Measurements from ENCODE around the gene RNF7.
A peak's percentile ranks its signal among the peaks of the same experiment; 100 is the strongest.

The RNF7 gene

DNA sequence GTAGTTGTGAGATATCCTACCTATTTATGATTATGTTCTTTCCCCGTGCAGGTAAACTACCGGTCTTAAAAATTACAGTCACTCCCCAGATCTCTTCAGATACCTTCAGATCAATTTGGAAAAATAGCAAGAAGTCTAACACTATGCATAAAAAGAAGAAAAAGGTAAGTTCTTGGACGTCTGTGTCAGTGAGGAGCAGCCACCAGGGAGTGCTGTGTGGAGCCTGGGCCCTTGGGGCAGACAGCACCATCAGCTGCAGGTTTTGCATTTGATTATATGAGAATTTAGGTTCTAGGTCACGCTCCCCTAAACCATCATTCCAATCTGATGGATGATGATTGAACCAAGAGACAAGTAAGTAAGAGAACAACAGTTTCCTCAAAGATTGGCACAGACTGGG lies 8.9 kb upstream of the RNF7 start:
- Histone ChIP-seq H3K27me3 (ENCODE audit: control insufficient read depth, insufficient read depth, low read length, poor library complexity, severe bottlenecking) (no peaks in the 10 kb centered on the region), H3K4me1 (ENCODE audit: control insufficient read depth, insufficient read depth, low read length) (no peaks in the 10 kb centered on the region), H3K9me3 (ENCODE audit: control insufficient read depth, low read length) (no peaks in the 10 kb centered on the region), H3K27ac (ENCODE audit: insufficient read depth, low read depth, low read length, poor library complexity, severe bottlenecking) (no peak overlapping the region), H3K36me3 (ENCODE audit: control insufficient read depth, insufficient read depth, low read length) (no peaks in the 10 kb centered on the region), H3K4me3 (ENCODE audit: insufficient read depth, low read depth, low read length) (no peak overlapping the region)
- WGBS, 2 experiments = 74 to 83% methylated on average over 4 of the region's 4 CpGs

DNA sequence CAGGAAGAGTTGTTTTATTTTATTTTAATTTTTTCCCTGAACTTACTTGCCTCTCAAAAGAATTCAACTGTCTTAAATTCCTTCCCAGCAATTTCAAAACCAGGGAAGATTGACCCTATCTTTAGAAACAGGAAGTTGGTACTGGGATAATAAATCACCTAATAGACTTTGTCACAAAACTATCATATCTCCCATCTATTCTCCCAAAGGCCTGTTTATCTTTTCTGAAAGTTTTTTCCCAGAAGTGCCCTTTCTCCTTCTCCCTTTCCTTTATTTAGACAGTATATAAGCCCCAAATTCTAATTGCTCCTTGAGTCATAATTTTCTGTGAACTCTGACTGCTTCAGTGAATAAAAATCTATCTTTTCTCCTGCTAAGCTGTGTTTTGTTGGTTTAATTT lies 2.9 kb upstream of the RNF7 start:
- no peaks in the 10 kb centered on the region for H3K9me3 ChIP-seq (ENCODE audit: control insufficient read depth, low read length)
- H3K27me3 ChIP-seq (ENCODE audit: control insufficient read depth, insufficient read depth, low read length, poor library complexity, severe bottlenecking) = no peaks in the 10 kb centered on the region
- H3K4me1 ChIP-seq (ENCODE audit: control insufficient read depth, insufficient read depth, low read length) = peaks cover 6% of the 10 kb centered on the region
- no peak overlapping the region for H3K27ac ChIP-seq (ENCODE audit: insufficient read depth, low read depth, low read length, poor library complexity, severe bottlenecking)
- H3K36me3 ChIP-seq (ENCODE audit: control insufficient read depth, insufficient read depth, low read length) = no peaks in the 10 kb centered on the region
- H3K4me3 ChIP-seq (ENCODE audit: insufficient read depth, low read depth, low read length) = no peak overlapping the region

DNA sequence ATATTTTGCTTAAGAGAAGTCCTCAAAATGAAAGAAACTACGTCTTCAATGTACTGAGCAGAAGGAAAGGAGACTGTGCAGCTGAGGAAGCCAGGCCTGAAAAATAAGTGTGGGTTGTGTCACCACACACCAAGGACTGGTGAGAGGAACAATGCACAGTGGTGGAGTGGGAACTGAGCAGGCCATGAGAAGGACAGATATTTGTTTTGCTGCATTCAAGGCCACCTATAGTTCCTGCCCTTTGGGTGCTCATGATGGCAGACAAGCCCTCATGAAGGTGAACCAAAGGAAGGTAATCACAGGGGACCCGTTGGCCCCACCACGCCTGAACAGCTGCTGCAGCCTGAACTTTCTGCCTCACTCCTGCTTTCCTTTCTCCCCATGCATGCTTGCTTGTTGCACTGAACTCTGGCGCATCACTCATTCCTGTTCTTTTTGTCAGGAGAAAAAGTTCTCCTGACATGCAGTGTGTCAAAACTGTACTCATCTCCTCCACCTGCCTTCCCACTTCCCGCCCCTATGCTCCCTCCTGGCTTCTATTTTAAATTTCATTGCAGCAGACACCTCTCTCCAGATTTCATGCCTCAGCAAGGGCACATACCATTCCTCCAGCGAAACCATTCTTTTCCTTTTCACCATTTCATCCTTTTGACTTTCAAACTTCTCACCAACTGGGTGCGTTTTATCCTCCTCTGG lies 2.2 kb upstream of the RNF7 start:
- H3K27ac ChIP-seq (ENCODE audit: insufficient read depth, low read depth, low read length, poor library complexity, severe bottlenecking) = no peak overlapping the region
- no peak overlapping the region for H3K4me3 ChIP-seq (ENCODE audit: insufficient read depth, low read depth, low read length)
- no peaks in the 10 kb centered on the region for H3K27me3 ChIP-seq (ENCODE audit: control insufficient read depth, insufficient read depth, low read length, poor library complexity, severe bottlenecking)
- H3K4me1 ChIP-seq (ENCODE audit: control insufficient read depth, insufficient read depth, low read length) = peaks cover 9% of the 10 kb centered on the region
- WGBS, 2 experiments = 88 to 94% methylated on average over 7 of the region's 7 CpGs
- H3K9me3 ChIP-seq (ENCODE audit: control insufficient read depth, low read length) = no peaks in the 10 kb centered on the region
- H3K36me3 ChIP-seq (ENCODE audit: control insufficient read depth, insufficient read depth, low read length) = no peaks in the 10 kb centered on the region

DNA sequence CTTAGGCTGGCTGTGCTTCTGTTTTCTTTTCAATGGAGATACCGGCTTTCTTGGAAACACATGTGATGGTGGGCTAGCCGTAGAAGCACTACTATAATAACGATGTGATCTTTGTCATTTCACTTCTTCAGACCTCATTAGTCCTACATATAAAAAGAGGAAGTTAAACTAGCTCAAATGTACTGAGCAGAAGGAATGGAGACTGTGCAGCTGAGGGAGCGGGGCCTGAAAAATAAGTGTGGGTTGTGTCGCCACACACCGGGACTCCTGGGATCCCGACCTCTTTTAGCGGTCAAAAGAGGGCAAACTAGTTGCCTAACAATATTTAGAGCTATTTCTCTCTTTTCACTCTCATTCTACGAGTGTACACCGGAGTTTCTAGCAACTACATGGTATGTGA lies 1.0 kb upstream of the RNF7 start:
- no peaks in the 10 kb centered on the region for H3K27me3 ChIP-seq (ENCODE audit: control insufficient read depth, insufficient read depth, low read length, poor library complexity, severe bottlenecking)
- WGBS, 2 experiments = 95 to 98% methylated on average over 8 to 10 of the region's 10 CpGs

DNA sequence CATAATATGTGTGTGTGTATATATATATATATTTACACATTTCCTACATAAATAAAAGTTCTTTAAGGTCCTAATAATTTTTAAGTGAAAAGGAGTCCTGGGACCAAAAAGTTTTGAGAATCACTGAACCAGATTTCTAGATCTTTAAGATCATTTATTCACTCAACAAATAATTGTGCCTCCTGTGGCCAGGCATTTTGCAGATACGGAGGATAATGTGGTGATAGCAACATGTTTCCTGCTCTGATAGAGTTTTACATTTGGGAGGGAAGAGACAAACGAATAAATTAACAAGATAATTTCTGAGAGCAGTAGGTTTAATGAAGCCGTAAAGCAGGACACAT lies 448 bp upstream of the RNF7 start:
- Histone ChIP-seq H3K27ac (ENCODE audit: insufficient read depth, low read depth, low read length, poor library complexity, severe bottlenecking) (peak overlapping the region; percentile 32), H3K27me3 (ENCODE audit: control insufficient read depth, insufficient read depth, low read length, poor library complexity, severe bottlenecking) (no peaks in the 10 kb centered on the region), H3K4me3 (ENCODE audit: insufficient read depth, low read depth, low read length) (peak overlapping the region; percentile 97), H3K9me3 (ENCODE audit: control insufficient read depth, low read length) (no peaks in the 10 kb centered on the region), H3K4me1 (ENCODE audit: control insufficient read depth, insufficient read depth, low read length) (peaks cover 9% of the 10 kb centered on the region), H3K36me3 (ENCODE audit: control insufficient read depth, insufficient read depth, low read length) (no peaks in the 10 kb centered on the region)
- 5 to 8% methylated on average over 3 of the region's 3 CpGs for WGBS, 2 experiments

More for the DNA sequence above, 1.0 kb upstream of the RNF7 start:
- no peak overlapping the region for H3K27ac ChIP-seq (ENCODE audit: insufficient read depth, low read depth, low read length, poor library complexity, severe bottlenecking)
- no peak overlapping the region for H3K4me3 ChIP-seq (ENCODE audit: insufficient read depth, low read depth, low read length)
- H3K9me3 ChIP-seq (ENCODE audit: control insufficient read depth, low read length) = no peaks in the 10 kb centered on the region
- no peaks in the 10 kb centered on the region for H3K36me3 ChIP-seq (ENCODE audit: control insufficient read depth, insufficient read depth, low read length)
- peaks cover 9% of the 10 kb centered on the region for H3K4me1 ChIP-seq (ENCODE audit: control insufficient read depth, insufficient read depth, low read length)

DNA sequence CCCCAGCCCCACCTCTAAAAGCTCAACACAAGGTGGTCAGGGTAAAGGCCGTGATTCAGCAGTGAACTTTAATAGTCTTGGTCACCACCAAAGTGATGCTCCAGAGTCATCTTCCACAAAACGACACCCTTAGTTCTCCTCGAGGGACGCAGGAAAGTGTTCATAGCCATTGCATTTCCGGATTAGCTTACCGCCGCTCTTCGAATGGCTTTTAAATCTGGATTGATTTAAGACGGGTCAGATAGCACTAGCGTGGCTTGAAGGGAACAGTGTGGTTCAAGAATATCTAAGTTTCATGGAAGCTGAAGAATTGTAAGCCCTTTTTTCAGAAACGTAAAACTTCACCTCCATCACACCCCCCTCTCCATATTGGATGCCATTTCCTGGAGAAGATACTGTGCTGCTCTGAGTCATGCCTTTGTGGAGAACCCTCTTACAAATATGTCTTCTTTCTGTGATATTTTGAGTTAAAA lies 829 bp downstream of the RNF7 start:
- Histone ChIP-seq H3K27me3 (ENCODE audit: control insufficient read depth, insufficient read depth, low read length, poor library complexity, severe bottlenecking) (no peaks in the 10 kb centered on the region), H3K36me3 (ENCODE audit: control insufficient read depth, insufficient read depth, low read length) (no peaks in the 10 kb centered on the region), H3K4me3 (ENCODE audit: insufficient read depth, low read depth, low read length) (peak overlapping the region; percentile 97), H3K27ac (ENCODE audit: insufficient read depth, low read depth, low read length, poor library complexity, severe bottlenecking) (no peak overlapping the region), H3K9me3 (ENCODE audit: control insufficient read depth, low read length) (no peaks in the 10 kb centered on the region), H3K4me1 (ENCODE audit: control insufficient read depth, insufficient read depth, low read length) (peaks cover 9% of the 10 kb centered on the region)
- 0 to 1% methylated on average over 11 of the region's 11 CpGs for WGBS, 2 experiments

DNA sequence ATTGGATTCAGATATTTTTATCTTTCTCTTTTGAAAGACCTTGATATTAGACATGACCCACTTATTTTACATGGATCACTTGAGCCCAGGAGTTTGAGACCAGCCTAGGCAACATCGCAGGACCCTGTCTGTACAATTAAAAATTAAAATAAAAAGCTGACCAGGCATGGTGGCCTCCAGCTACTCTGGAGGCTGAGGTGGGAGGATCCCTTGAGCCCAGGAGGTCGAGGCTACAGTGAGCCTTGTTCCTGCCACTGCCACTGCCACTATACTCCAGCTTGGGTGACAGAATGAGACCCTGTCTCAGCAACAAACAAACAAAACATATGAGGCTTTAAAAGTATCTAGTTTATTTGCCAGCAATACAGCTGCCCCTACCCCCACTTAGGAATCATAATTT lies 1.6 kb downstream of the RNF7 start:
- no peaks in the 10 kb centered on the region for H3K9me3 ChIP-seq (ENCODE audit: control insufficient read depth, low read length)
- peaks cover 9% of the 10 kb centered on the region for H3K4me1 ChIP-seq (ENCODE audit: control insufficient read depth, insufficient read depth, low read length)
- no peak overlapping the region for H3K27ac ChIP-seq (ENCODE audit: insufficient read depth, low read depth, low read length, poor library complexity, severe bottlenecking)
- 87 to 88% methylated on average over 2 of the region's 2 CpGs for WGBS, 2 experiments
- peaks cover 3% of the 10 kb centered on the region for H3K36me3 ChIP-seq (ENCODE audit: control insufficient read depth, insufficient read depth, low read length)
- peak overlapping the region; percentile 97 for H3K4me3 ChIP-seq (ENCODE audit: insufficient read depth, low read depth, low read length)
- H3K27me3 ChIP-seq (ENCODE audit: control insufficient read depth, insufficient read depth, low read length, poor library complexity, severe bottlenecking) = no peaks in the 10 kb centered on the region

DNA sequence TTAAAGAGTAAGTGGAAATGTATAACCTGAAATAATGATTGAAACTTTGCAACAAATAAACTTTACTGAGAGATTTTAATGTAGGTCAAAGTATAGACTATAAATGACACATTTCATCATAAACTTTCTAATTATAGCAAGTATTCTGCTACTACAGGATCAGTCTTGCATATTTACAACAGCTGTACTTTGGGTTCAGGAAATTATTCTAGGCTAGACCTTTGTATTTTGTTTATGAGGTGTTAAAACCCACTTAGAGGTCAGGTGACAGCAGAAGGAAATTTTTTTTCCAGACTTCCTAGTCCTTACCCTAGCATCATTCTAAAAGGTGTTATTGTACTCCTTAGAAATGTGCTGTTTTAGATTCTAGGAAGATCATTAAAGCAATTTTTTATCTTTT lies 2.3 kb downstream of the RNF7 start:
- no peak overlapping the region for H3K4me3 ChIP-seq (ENCODE audit: insufficient read depth, low read depth, low read length)

DNA sequence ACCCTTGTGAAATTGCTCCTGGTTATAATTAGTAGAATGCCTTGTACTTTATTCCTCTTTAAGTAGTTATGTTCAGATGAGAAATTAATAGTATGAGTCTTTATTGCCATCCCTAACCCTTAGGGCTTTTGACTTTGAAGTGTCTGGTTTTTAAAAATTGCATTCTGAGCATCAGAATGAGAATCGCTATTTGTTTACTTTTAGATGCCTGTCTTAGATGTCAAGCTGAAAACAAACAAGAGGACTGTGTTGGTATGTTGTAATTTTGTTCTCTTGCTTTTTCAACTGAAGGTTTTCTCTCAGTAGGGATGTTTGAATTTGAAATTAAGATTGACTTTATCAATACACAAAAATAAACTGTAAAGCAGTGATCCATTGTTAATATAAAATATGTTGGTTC lies 5.2 kb downstream of the RNF7 start:
- no peak overlapping the region for H3K4me3 ChIP-seq (ENCODE audit: insufficient read depth, low read depth, low read length)
- peaks cover 15% of the 10 kb centered on the region for H3K36me3 ChIP-seq (ENCODE audit: control insufficient read depth, insufficient read depth, low read length)

More for the DNA sequence above, 2.3 kb downstream of the RNF7 start:
- peaks cover 9% of the 10 kb centered on the region for H3K4me1 ChIP-seq (ENCODE audit: control insufficient read depth, insufficient read depth, low read length)
- no peak overlapping the region for H3K27ac ChIP-seq (ENCODE audit: insufficient read depth, low read depth, low read length, poor library complexity, severe bottlenecking)
- H3K36me3 ChIP-seq (ENCODE audit: control insufficient read depth, insufficient read depth, low read length) = peaks cover 9% of the 10 kb centered on the region
- H3K9me3 ChIP-seq (ENCODE audit: control insufficient read depth, low read length) = no peaks in the 10 kb centered on the region
- no peaks in the 10 kb centered on the region for H3K27me3 ChIP-seq (ENCODE audit: control insufficient read depth, insufficient read depth, low read length, poor library complexity, severe bottlenecking)

DNA sequence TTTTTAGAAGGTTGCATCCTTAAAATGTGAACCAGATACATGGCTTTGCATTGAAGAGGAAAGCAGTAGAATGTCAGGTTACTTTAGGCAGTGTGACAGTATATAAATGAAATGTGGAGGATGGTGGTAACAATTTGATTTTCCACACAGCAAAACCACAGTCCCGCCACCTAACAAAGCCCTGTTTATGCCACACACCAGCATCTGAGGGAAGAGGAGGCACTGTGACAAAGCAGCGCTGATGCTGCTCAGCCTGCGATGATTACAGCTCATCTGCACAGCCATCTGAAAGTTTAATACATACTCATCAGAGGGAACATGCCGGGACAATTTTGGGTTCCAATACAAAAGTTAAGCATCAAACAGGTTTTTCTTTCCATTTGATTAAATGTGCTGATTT lies 8.9 kb downstream of the RNF7 start:
- Histone ChIP-seq H3K4me1 (ENCODE audit: control insufficient read depth, insufficient read depth, low read length) (no peaks in the 10 kb centered on the region), H3K4me3 (ENCODE audit: insufficient read depth, low read depth, low read length) (no peak overlapping the region), H3K27me3 (ENCODE audit: control insufficient read depth, insufficient read depth, low read length, poor library complexity, severe bottlenecking) (no peaks in the 10 kb centered on the region), H3K36me3 (ENCODE audit: control insufficient read depth, insufficient read depth, low read length) (peaks cover 15% of the 10 kb centered on the region), H3K9me3 (ENCODE audit: control insufficient read depth, low read length) (no peaks in the 10 kb centered on the region), H3K27ac (ENCODE audit: insufficient read depth, low read depth, low read length, poor library complexity, severe bottlenecking) (no peak overlapping the region)
- 93 to 97% methylated on average over 4 of the region's 4 CpGs for WGBS, 2 experiments

More for the DNA sequence above, 5.2 kb downstream of the RNF7 start:
- H3K9me3 ChIP-seq (ENCODE audit: control insufficient read depth, low read length) = no peaks in the 10 kb centered on the region
- H3K4me1 ChIP-seq (ENCODE audit: control insufficient read depth, insufficient read depth, low read length) = peaks cover 9% of the 10 kb centered on the region
- H3K27ac ChIP-seq (ENCODE audit: insufficient read depth, low read depth, low read length, poor library complexity, severe bottlenecking) = no peak overlapping the region
- no peaks in the 10 kb centered on the region for H3K27me3 ChIP-seq (ENCODE audit: control insufficient read depth, insufficient read depth, low read length, poor library complexity, severe bottlenecking)
- whole genome bisulfite sequencing, 2 experiments = 95 to 96% methylated on average over 1 of the region's 1 CpG

DNA sequence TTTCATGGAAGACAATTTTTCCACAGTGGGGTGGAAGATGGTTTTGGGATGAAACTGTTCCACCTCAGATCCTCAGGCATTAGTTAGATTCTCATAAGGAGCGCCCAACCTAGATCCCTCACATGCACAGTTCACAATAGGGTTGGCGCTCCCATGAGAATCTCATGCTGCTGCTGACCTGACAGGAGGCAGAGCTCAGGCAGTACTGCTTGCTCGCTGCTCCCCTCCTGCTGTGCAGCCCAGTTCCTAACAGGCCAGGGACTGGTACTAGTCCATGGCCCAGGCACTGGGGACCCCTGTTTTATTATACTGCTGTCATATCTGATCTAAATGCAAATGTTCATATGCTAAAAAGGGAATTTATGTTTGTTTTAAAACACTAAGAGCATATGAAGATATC lies 15.3 kb downstream of the RNF7 start:
- Histone ChIP-seq H3K4me3 (ENCODE audit: insufficient read depth, low read depth, low read length) (no peak overlapping the region), H3K27ac (ENCODE audit: insufficient read depth, low read depth, low read length, poor library complexity, severe bottlenecking) (no peak overlapping the region), H3K36me3 (ENCODE audit: control insufficient read depth, insufficient read depth, low read length) (no peaks in the 10 kb centered on the region), H3K4me1 (ENCODE audit: control insufficient read depth, insufficient read depth, low read length) (no peaks in the 10 kb centered on the region), H3K9me3 (ENCODE audit: control insufficient read depth, low read length) (no peaks in the 10 kb centered on the region), H3K27me3 (ENCODE audit: control insufficient read depth, insufficient read depth, low read length, poor library complexity, severe bottlenecking) (no peaks in the 10 kb centered on the region)
- 69% methylated on average over 3 of the region's 3 CpGs for WGBS, 2 experiments
